HG03378 (cell line): Measurements from ENCODE around the gene SPTBN4.
"Not testable (repeated sequence)": the region's sequence is repeated elsewhere in the genome, so short reads cannot be mapped to it uniquely, and the experiment has no call there.

Experiments
- ATAC-seq: cut with Tn5 transposase; IDR thresholded peaks from one replicate; pipeline ENCODE4 v1.9.1; 2021; ENCODE audit warnings: mild to moderate bottlenecking, moderate library complexity; ENCODE audit not compliant: unreplicated experiment

Gene SPTBN4

DNA sequence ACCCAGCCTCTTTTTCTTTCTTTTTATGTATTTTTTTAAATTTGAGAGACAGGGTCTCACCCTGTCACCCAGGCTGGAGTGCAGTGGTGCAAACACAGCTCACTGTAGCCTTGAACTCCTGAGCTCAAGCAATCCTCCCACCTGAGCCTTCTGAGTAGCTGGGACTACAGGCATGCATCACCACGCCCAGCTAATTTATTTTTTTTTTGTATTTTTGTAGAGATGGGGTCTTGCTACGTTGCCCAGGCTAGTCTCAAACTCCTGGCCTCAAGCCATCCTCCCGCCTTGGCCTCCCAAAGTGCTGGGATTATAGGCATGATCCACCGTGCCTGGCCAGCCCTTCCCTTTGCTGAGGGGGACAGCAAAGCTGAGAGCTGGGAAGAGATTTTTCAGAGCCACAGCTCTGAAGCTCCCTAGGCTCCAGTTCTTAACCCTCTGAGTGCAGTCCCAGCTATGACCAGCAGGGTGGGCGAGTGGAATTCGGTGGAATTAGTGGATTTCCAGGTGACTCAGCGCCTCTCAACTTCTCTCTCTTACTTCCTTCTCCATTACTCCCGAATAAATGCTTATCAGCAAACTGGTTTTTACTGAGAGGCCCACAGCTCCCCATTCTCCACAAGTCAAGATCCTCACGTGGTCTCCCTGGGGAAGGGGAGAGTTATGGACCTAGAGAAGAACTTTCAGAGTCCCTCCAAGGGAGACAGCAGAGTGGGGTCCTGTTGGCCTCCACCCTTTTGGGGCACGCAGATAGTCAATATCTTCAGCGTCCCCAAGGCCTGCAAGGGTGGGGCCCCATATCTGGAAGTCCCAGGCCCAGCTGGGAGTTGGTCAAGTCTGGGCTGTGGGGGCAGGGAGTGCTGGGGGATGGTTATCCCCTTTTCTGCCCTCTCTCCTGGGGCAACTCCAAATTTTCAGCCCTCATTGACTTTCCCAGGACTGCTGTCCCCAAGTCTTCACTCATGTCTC, 2.5 kb upstream of the SPTBN4 start:
- ATAC-seq, result no peak

DNA sequence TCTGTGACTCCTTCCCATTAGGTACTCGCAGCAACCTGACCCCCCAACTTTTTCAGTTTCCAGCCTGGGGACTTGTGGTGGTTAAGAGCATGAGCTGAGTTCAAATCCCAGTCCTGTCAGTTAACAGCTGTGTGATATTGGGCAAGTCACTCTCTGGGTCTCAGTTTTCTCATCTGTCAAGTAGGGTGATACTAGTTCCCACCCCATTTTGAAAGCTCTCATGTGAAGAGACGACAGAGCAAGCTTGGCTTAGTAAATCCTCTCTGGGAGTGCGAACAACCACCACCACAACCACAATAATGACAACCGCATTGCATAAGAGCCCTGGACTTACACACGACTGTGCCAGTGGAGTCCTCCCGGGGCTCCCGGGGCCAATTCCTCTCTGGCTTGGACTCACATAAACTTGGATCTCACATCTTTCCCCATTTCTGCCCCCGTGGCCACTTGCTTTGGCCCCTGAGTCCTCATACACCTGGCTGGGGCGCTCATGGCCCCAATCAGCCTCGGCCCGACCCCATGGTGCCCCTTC, 1.7 kb upstream of the SPTBN4 start:
- no peak for ATAC-seq

DNA sequence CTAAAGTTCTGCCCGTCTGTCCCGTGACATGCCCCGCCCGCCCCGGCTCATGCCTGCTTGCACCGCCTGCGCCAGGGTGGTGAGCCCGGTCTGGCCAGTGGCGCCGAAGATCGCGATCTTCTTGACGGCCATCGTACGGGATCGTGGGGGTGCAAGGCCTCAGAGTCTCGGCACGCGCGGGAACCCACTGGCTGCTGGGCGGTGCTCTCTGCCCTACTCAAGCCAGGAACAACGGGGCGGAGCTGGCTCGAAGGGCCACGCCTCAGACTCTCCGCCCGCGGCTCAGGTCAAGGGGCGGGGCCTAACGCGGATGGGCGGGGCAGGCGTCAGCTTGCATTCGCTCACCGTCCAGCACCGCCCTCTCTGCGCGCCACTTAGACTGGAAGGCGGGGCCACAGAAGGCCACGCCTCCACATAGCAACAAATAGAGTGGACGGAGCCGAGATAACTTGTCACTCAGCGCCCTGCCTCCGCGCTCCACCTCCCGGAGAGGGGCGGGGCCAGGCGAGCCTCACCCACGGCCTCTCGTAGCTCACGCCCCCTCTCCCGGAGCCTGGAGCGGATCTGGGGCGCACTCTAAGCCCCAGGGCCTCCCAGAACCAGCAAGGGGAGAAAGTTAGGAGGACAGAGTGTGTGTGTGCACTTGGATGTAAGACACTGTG, 1.1 kb upstream of the SPTBN4 start, which contains the start of gene BLVRB:
Gene BLVRB (minus strand): TSS at position 189 of the 662 bp plus-strand sequence. CDS start 57 bp downstream, at position 132.
- peak; percentile 79 for ATAC-seq

DNA sequence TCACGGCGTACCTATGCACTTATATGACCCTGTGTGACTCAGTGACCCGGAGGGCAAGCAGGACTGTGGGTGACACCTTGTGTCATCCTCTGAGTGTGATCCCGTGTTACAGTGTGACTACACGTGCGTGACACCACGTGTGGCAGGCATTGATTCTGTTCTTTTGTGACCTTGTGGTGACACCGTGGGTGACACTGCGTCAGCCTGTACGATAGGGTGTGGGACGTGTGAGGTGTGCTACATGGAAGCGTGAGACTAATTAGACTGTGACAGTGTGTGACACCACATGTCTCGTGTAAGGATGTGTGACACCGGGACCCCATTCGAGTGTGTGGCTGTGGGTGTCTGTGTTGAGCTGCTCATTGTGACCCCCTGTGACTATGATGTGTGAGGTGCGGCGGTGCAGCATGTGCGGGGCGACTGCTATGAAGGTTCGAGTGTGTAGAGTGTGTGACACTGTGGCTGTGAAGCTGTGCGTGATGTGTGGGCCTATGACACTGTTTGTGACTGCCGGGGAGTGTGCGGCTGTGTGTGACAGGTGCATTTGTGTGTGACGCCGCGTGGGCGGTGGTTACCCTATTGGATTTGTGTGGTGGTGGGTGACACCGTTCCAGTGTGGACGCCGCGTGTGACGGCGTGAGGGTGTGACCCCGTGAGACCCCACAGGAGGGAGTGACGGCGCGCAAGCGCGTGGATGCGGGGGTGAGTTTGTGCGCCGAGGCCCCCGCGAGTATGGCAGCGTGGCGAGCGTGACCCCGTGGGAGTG, 399 bp upstream of the SPTBN4 start:
- ATAC-seq, result peak; percentile 3

DNA sequence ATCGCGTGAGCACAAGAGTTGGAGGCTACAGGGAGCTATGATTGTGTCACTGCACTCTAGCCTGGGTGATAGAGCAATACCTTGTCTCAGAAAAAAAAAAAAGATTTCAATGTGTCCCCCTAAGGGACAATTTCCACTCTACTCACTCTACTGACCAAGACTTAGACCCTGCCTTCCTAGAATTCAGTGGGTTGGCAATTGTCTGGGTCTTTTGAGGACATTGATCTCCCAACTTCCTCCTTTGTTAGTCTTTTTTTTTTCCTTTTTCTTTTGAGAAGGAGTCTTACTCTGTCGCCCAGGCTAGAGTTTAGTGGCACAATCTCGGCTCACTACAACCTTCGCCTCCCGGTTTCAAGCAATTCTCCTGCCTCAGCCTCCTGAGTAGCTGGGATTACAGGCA, 2.2 kb downstream of the SPTBN4 start:
- no peak for ATAC-seq

DNA sequence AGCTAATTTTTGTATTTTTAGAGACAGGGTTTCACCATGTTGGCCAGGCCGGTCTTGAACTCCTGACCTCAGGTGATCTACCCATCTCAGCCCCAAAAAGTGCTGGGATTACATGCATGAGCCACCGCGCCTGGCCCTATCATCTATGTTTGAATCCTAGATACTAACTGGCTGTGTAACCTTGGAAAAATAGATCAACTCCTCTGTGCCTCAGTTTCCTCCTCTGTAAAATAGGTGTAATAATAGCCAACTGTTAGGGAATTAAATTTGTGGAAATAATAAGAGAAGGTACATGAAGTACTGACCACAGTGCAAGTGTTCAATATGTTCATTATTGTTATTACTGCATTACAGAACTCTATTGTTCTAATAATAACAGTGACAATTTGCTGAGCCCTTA, 4.3 kb downstream of the SPTBN4 start:
- no peak for ATAC-seq

DNA sequence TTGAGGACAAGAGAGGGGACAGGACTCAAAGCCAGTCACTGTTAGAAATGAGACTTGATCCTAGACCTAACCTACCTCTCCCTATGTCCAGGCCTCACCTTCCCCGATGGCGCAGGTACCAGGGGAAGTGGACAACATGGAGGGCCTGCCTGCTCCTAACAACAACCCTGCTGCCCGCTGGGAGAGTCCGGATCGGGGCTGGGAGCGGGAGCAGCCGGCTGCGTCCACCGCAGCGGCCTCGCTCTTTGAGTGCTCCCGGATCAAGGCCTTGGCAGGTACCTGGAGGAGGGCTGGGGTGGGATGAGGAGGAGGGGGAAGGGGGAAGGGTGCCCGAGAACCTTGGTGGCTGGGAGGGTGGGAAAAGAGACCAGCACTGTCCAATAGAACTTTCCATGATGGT, 5.7 kb downstream of the SPTBN4 start:
- no peak for ATAC-seq

DNA sequence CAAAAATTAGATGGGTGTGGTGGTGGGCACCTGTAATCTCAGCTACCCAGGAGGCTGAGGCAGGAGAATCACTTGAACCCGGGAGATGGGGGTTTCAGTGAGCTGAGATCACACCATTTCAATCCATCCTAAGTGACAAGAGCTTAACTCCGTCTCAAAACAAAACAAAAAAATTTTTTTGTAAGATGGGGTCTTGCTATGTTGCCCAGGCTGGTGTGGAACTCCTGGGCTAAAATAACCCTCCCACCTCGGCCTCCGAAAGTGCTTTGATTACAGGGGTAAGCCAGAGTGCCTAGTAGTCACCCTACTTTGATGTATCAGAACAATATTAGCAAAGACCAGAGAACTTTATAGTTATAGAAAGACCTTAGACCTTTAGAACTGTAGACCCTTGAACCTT, 7.9 kb downstream of the SPTBN4 start:
- no peak for ATAC-seq

DNA sequence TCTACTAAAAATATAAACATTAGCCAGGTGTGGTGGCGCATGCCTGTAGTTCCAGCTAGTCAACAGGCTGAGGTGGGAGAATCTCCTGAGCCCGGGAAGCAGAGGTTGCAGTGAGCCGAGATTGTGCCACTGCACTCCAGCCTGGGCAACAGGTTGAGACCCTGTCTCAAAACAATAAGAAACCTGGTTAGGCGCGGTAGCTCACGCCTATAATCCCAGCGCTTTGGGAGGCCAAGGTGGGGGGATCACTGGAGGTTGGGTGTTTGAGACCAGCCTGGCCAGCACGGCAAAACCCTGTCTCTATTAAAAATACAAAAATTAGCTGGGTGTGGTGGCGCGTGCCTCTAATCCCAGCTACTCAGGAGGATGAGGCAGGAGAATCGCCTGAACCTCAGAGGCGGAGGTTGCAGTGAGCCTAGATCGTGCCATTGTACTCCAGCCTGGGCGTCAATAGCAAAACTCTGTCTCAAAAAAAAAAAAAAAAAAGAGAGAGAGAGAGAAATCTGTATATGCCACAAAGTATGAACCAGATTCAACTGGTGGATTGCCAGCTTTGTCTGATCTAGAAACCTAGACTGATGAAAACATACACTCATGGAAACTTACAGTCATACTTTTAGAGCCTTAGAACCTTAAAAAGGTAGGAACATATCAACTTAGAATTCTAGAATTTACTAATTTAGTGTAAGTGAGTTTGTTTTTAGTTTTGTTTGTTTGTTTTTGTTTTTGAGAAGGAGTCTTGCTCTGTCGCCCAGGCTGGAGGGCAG, 9.3 kb downstream of the SPTBN4 start:
- not testable (repeated sequence) for ATAC-seq

DNA sequence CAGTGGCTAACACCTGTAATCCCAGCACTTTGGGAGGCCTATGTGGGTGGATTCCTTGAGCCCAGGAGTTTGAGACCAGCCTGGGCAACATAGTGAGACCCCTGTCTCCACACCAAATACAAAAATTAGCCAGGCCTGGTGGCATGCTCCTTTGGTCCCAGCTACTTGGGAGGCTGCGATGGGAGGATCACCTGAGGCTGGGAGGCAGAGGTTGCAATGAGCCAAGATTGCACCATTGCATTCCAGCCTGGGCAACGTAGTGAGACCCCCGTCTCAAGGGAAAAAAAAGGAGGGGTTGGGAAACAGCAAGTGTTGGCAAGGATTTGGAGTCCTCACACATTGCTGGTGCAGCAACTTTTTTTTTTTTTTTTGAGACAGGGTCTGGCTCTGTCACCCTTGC, 19.2 kb downstream of the SPTBN4 start:
- no peak for ATAC-seq

DNA sequence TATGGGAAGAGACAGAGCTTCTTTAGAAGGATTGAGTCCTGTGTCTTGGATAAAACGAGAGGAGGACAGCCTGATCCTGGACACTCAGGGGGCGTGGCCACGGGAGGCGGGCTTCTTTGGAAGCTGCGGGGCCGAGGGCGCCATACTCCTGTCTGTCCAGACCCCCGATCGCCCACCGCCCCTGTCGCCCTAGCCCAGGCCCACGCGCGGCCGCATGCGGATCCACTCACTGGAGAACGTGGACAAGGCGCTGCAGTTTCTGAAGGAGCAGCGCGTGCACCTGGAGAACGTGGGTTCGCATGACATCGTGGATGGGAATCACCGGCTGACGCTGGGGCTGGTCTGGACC, 23.1 kb downstream of the SPTBN4 start:
- no peak for ATAC-seq

DNA sequence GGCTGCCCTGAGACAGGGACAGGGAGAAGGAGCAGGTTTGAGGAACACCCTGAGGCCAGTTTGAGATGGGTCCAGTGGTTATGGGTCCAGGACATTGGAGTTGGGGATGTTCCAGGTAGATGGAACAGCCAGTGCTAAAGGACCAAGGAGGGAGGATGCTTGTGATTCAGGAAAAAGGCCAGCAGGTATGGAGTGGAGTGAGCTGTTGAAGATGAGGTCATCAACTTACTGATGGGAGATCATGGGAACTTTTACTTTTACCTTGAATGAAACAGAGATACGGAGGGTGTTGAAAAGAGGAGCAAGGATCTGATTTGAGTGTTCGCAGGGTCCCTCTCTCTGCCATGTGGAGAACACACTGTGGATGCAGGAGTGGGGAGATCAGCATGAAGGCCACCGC, 25.5 kb downstream of the SPTBN4 start:
- ATAC-seq, result no peak

DNA sequence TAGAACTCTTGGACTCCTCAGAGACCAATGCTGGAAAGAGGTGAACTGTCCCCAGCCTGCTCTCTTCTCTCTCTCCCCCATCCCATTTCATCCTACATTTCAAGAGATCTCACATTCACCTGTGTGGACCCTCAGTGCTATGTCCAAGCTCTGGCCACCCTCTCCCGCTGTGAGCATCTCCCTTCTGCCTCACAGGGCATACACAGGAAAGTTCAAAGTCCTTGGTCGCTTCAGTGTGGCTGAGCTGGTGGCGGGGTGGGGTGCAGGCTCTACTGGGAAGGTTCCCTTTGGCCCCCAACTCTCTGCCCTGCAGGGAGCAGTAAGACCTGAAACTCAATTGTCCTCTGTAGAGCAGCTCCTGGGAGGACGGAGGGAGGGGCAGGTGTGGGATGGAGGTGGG, 27.0 kb downstream of the SPTBN4 start:
- no peak for ATAC-seq

DNA sequence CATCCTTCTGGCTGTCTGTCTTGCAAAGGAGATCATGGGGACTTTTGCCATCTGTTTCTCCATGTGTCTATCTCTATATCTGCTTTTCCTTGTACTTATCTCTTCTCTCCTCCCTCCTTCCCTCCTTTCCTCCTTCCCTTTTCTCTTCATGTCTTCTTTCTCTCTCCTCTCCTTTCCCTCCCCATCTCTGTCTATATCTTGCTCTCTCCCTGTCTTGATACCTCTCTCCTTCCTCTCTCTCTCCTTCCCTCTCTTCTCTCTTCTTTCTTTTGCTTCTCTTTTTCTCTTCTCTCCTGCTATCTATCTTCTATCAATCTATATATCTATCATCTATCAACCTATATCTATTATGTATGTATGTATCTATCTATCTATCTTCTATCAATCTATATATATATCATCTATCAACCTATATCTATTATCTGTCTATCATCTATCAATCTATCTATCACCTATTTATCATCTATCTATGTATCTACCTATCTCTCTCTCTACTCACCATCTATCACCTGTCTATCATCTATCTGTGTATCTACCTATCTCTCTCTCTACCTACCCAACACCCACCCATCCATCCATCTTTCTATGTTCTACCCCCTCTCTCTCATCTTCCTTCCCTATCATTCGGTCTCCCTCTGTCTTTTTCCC, 27.5 kb downstream of the SPTBN4 start:
- no peak for ATAC-seq

DNA sequence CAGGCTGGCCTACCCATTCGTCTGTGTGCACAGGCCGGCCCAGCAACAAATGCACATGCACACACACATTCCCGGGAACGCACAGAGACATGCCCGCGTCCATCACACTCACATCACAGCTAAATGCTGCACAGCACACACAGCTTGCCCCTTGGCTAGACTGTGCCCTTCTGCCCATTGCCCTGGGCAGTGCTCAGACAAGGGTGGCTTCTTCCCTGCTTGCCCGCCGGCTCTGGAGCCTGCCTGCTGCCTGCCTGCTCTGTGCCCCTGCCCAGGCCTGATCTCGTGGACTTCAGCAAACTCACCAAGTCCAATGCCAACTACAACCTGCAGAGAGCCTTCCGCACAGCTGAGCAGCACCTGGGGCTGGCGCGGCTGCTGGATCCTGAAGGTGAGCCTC, 30.4 kb downstream of the SPTBN4 start:
- no peak for ATAC-seq

DNA sequence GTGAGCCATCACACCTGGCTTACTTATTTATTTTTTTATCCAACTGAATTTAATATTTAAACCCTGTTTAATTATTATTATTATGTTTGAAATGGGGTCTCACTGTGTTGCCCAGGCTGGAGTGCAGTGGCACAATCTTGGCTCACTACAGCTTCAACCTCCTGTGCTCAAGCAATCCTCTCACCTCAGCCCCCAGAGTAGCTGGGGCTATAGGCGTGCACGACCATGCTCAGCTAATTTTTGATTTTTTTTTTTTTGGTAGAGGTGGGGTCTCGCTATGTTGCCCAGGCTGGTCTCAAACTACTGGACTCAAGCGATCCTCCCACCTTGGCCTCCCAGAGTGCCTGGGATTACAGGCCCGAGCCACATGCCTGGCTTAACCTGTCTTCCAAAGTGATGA, 32.5 kb downstream of the SPTBN4 start:
- no peak for ATAC-seq

DNA sequence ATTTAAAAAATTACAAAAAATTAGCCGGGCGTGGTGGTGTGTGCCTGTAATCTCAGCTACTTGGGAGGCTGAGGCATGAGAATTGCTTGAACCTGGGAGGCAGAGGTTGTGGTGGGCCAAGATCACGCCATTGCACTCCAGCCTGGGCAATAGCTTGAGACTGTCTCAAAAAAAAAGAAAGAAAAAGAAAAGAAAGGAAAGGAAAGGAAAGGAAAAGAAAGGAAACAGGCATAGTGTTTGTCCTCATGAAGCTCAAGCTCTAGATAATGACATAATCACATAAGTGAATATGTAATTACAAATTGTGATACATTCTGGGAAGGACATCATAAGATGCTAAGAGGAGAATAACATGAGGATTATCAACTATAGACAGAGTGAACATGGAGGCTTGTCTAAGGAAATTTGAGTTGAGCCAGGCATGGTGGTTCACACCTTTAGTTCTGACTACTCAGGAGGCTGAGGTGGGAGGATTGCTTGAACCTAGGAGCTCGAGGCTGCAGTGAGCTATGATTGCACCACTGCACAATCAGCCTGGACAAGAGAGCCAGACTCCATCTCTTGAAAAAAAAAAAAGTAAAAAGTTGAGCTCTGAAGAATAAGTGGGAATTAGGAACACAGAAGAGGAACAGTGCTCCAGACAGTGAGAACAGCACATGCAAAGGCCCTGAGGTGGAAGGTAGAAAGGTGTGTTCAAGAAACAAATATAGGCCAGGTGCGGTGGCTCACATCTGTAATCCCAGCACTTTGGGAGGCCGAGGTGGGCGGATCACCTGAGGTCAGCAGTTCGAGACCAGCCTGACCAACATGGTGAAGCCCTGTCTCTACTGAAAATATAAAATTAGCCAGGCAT, 34.1 kb downstream of the SPTBN4 start:
- ATAC-seq, result not testable (repeated sequence)

DNA sequence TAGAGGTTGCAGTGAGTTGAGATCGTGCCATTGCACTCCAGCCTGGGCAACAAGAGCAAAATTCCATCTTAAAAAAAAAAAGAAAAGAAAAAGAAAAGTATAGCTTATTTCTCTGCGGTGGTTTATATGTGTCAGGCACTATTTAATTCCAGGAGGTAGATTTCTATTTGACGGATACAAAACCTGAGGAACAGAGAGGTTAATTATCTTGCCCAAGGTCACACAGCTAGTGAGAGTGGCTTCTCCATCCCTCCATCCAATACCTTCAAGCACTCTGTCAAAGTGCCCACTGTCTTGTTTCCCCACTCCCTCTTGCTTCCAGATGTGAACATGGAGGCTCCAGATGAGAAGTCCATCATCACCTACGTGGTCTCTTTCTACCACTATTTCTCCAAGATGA, 34.8 kb downstream of the SPTBN4 start:
- ATAC-seq, result no peak

DNA sequence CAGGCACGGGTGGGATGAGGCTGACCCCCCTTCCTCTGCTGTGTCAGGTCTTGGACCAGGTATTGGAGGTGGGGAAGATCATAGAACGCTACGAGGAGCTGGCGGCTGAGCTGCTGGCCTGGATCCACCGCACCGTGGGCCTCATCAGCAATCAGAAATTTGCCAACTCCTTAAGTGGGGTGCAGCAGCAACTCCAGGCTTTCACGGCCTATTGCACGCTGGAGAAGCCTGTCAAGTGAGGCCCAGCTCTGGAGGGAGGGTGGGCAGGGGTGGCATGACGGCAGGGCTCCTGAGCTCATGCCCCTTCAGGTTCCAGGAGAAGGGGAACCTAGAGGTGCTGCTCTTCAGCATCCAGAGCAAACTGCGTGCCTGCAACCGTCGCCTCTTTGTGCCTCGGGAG, 35.3 kb downstream of the SPTBN4 start:
- ATAC-seq, result no peak
